Stimulated activated naive CD4-positive, alpha-beta T cell (primary cell): ENCODE results near the gene CHRM4.

Experiments used
- DNase-seq, 6 experiments: peaks; one replicate each; lab custom pipeline; 2025; lab: John Stamatoyannopoulos, UW

Gene CHRM4

DNA sequence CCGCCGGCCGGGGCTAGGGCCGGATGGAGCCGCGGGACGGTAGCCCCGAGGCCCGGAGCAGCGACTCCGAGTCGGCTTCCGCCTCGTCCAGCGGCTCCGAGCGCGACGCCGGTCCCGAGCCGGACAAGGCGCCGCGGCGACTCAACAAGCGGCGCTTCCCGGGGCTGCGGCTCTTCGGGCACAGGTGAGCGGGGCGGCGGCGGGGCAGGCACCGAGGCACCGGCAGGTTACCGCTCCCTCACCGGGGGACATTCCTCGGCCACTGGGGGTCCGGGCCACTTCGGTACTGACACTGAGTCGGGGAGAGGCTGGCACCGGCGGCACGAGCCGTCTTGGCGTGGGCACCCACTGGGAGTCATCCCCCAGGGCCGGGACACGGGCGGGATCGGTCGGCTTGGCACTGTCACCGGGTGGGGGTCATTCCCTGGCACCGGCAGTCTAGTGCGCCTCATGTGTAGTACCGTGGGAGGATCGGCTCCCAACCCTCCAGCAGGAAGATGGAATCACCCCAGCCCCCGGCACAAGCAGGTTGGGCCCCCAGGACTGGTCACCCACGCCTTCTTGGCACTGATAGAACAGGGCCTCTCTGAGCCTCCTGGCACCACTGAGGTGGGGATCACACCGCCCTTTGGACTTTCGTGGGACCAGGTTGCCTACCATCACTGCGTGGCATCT, 43.8 kb downstream of the CHRM4 start:
- DNase-seq = peak in 3 of 6 experiments; percentile 37 to 57 (median 53)

DNA sequence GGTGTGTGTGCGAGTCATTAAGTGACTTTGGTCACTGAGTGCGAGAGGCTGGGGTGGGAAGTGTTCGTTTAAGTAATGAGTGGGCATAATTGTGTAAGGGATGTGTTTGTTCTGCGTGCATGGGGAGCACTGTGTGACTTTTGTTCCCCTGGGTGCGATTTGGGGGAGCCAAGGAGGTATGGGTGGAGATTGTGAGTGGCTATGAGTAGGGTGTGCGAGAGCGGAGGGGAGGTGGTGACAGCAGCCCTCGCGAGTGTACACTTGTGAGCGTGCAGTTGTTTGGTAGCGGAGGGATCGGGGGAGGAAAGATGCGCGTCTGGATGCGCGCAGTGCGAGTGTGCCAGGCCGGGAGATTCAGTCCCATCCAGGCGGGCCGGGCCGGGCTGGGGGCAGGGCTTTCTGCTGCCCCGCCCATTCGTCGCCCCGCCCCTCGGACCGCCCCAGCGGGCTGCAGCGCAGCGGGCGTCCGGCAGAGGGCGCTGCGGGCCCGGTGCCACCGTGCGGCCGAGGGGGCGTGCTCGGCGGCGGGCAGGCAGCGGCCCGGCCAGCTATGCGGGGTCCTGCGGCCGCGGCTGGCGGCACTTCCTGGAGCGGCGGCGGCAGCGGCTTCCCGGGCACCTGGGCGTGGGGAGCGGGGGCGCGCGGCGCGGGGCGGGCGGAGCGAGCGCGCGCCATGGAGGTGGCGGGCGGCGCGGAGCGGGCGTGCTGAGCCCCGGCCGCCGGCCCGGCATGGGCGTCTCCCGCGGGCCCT, 44.5 kb downstream of the CHRM4 start, which contains the start of gene DGKZ:
Gene DGKZ, plus strand, starts transcription at position 578 of the 751 bp plus-strand sequence. CDS start 197 bp downstream, outside the sequence.
- peak; percentile 84 to 95 (median 88) for DNase-seq

DNA sequence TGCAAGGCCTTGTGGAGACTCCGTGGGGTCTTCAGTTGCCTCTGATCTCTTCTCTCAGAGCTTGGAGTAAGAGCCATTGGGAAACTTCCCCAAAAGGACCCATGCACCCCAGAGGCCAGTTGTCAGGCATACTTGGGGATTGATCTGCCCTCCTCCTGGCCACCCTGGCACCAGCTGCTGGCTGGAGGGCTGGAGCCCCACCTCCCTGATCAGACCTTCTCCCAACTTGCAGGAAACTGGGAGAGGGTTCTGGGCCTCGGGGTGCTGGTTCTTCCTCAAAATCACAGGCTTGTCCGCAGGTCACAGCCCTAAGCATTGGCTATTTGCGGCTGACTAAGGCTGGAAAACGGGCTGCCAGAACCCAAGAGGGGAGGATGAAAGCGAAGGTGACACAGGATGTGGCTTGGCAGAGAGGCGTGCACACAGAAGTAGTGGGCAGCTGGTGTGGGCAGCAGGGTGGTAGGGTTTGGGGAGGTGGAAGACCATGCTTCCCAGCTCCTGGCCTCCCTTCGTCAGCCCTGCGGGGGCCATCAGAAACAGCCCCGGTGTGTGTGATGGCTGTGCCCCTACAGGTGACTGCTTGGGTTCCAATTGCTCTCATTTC, 45.6 kb downstream of the CHRM4 start:
- peak in 4 of 6 experiments; percentile 9 to 57 (median 21) for DNase-seq

DNA sequence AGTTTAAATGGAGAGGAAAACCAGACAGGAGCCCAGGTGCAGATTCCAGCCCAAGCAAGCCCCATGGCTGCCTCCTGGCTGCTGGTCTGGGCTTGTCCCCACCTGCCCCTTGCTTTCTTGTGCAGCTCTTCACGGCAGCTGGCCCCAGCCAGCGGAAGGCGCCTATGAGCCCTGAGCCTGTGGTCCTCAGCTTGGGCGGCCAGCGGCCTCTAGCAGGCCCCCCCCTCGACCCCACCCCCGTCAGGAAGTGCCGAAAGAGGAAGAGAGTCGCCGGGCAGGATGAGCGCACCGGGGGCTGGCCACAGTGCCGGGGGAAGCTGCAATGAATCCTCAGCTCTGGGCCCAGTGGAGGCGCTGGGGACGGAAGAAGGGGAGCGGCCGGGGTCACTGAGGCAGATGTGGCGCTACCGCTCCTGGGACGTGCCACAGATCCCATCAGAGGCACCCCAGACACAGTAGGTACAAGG, 46.4 kb downstream of the CHRM4 start:
- DNase-seq = peak in 2 of 6 experiments; percentile 17 to 19

DNA sequence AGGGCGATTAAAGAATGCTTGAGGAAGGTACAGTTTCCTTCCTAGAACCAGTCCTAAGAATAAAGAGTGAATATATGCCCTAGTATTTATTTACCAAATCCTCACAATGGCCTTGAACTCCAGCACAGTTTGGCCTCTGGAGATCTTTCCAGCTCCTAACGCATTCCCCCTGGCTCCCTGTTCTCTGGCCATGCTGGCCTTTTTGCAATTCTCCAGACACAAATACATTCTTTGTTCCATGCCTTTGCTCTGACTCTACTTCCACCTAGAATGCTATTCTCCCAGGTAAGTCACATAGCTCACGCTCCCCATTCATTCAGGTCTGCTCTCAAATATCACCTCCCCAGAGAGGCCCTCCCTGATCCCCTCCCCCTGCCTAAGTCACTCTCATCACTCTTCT, 48.1 kb downstream of the CHRM4 start:
- DNase-seq = no peak

DNA sequence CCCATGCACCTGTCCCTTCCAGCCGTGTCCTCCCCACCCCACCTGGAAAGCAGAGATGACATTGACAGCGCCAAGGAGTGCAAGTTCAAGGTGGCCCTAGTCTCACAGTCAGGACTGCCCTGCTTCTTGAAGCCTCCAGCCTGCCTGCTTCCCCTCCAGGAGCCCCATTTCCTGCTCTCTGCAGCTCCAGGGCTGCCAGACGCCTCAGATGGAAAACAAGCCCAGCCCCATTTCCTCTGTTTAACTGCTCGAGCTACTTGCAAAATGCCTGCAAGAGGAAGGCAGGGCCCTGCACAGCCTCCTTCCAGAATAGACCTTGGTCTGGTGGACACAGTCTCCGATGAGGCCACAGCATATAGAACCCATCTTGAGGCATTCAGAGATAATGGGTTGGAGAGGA, 49.3 kb downstream of the CHRM4 start:
- peak; percentile 14 to 51 (median 36) for DNase-seq

DNA sequence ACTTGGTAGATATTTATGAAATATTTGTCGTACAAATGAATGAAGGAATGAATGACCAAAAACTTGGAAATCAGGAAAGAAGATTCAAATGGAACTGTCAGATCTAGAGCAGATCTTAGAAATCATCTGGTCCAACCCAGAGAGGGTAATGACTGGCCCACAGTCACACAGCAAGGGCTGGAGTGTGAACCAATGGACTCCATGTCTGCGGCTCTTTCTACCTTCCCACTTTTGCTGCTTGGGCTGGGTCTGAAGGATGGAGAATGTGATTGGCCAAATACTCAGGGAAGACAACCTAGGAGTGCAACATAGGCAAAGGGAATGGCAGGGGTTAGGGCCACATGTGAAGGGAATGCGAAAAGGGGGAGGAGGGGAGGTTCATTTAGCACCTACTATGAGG, 50.1 kb downstream of the CHRM4 start:
- DNase-seq = no peak

DNA sequence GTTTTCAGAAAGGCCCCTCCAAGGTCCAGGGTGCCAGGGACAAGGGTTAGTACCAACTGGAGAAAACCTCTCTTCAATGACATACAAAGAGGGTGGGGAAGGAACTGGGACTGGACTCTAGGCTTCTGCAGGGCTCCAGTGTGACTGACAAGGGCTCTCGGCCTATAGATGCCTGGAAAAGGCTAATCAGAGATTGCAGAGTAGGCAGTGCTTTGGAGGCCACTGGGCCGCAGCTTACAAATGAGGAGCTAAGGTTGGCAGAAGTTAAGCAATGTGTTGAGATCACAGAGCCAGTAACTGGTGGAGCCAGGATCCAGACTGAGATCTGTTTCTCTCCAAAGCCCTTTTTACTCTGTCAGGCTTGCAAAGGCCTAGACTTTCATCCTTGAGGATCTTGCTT, 51.8 kb downstream of the CHRM4 start:
- DNase-seq = no peak

DNA sequence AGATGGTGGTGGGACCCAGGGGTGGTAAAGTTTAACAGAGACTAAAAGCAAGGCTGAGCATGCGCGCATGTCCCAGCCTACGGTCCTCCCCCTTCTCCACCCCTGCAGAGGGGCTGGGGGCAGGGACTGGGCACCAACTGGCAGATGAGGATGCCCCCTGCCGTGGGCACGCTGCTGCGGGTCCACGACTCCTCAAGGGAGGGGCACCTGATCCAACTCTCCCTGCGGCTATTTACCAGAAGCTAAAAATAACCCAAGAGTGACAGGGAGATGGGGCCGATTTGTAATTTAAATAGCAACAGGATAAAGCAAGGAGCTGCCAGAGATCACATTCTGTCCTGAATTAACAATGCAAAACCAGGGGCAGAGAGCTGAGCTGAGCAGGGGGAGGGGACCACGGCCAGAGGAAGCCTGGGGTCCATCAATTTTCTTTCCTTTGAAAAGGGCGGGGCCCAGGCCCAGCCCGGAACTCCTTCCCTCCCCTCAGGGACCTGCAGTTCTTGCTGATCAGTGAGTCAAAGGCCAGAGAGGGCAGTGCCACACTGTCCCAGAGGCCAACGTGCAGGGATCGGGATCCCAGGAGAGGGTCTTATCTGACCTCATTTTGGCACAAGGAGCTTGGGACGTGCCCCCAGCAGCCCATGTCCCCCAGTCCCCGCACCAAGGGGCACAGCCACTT, 52.4 kb downstream of the CHRM4 start:
- no peak for DNase-seq

DNA sequence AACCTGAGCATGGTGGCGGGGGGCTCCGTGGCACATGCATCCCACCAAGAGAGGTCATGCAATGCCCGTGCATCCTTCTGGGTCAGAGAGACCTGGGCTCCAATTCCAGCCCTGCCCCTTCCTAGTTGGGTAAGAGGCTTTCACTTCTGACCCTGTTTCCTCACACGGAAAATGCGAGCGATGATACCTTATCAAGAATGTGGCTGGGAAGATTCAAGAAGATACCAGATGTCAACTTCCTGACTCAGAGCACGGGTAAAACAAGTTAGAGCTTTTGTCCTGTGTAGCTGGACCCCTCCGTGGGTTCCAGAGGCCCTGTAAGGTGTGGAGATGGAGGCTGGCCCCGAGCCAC, 53.0 kb downstream of the CHRM4 start:
- DNase-seq = no peak

DNA sequence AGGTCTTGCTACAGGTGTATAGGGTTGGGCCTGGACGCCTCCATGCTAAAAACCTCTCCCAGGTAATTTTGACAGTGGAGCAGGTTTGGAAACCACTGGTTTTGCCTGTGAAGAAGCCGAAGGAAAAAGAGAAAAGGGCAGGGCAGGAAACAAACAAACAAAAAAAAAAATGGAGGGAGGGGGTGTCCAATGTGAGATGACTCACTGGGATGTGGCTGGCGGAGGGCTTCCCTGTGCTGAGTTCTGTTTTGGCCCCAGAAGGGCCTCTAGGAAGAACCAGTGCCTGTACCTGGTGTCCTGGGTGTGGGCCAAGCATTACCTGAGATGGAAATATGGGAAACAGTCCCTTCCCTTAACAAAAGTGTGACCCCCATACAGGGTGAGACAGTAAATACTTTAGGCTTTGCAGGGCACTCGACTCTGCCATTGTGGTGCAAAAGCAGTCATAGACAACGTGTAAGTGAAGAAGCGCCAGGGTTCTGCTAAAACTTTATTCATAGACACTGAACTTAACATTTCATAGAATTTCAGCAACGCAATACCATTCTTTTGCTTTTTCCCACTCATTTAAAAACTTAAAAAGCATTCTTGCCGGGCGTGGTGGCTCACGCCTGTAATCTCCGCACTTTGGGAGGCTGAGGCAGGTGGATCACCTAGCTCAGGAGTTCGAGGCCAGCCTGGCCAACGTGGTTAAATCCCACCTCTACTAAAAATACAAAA, 53.8 kb downstream of the CHRM4 start:
- no peak for DNase-seq

DNA sequence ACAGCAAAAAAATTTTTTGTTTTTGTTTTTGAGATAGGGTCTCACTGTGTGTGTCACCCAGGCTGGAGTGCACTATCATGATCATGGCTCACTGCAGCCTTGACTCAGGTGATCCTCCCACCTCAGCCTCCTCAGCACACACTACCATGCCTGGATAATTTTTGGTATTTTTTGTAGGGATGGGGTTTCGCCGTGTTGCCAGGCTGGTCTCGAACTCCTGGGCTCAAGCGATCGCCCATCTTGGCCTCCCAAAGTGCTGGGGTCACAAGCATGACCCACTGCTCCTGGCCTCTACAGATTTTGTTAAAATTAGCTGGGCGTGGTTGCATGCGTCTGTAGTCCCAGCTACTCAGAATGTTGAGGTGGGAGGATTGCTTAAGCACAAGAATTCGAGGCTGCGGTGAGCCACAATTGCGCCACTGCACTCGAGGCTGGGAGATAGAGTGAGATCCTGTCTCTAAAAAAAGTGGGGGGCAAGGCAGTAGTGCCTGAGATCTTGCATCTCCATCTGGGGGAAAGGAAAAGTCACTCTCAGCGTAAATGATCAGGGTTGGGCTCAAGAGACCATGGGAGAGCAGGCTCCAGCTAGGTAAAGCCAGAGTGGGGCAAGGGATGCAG, 54.9 kb downstream of the CHRM4 start:
- DNase-seq = peak in 3 of 6 experiments; percentile 16 to 28 (median 24)

DNA sequence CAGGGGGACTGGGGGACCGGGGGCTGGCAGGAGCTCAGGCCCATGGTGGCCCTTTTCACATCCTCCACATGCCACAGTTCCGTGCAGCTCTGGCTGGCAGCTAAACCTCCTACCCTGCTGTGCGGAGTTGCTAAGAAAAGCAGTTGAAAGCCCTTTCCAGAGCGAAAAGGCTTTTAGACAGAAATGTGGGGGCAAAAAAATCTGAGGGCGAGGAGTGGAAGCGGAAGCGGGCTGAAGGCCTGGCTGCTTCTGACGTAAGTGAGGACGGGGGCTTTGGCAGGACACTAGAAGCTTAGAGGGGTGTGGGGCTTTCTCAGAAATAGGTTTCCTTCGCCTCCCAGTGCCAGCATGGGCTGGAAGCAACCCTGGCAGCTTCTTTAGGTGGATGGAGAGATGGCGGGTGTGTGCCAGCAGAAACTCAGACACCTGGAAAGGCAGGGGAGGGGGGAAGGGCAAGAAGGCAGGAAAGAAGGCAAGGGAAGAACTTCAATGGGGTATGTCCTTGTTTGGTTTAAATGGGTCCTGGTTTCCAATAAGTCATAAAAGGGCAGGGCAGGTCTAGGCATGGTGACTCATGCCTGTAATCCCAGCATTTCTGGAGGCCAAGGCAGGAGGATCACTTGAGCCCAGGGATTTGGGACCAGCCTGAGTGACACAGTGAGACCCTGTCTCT, 55.5 kb downstream of the CHRM4 start:
- DNase-seq = no peak

DNA sequence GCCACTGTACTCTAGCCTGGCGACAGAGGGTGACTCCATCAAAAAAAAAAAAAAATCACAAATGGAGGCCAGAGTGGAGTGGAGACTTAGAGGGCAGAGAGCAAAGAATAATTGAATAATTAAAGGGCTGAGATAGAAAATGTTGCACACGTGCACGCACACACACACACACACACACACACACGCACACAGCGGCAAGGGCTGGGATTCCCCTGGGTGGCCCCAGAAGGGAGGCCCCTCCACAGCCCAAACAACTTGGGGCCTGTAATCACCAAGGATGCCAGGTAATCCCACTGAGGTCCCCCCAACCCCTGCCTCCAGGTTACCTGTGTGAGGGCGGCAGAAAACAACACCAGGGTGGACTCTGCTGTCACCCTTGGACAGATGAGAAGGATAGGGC, 56.3 kb downstream of the CHRM4 start:
- DNase-seq = peak in 1 of 6 experiments; percentile 28

DNA sequence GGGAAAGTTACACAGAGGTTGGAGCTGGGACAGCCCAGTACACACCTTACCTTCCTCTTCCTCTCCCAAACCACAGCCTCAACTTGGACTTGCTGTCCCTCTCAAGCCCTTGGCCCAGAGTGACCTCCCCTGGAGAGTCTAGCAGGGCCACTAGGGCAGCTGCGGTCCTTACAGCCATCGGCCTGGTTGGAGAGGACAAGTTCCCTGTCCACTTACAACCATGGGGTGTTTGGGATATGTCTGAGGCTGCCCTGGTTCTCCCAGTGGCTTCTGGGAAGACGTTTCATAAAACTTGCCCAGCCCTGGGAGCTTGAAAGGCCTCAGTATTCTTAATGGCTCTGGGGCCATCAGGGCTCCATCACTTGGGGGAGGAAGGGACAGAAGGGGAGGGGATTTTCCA, 57.4 kb downstream of the CHRM4 start:
- DNase-seq = no peak
